Measurements from ENCODE around the gene NUMA1.

The NUMA1 gene

DNA sequence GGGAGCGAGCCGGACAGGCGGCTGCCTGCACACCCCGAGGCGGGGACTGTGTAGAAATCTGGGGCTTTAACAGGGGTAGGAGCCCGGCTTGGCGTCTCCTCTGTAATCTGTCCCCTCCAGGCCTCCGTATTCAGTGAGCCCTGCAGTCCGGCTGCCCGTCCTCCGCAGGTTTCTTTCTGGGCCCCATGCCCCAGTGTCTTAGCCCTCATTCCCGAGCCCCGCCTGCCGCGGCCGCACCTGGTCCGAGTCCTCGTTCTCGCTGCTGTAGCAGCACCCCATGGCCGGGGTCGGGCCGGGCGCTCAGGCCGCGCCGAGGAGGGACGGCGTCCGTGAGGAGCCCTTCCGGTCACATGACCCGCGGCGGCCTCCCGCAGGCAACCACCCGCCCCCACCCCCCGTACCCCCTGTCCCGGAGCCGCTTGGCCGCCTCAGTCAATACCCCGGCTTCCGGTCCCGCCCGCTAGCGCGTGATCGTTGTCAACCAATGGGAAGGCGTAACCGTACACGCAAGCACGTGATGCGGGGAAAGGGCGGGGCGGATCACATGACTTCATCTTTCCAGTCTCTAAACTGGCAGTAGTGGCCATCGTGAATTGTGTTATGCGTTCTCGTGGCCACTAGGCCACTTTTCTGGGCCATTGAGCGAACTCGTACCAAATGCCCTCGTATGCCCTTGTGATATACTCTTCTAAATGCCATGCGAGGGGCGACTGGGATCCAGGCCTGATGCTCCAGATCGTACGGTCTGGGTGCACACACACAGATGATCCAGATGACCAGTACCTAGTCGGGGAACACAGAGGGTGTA lies 22.8 kb upstream of the NUMA1 start, which contains the start of gene LAMTOR1:
Gene LAMTOR1 (minus strand): TSS at position 352 of the 808 bp plus-strand sequence. CDS start 73 bp downstream, at position 279.
- in situ Hi-C loops (cut with MboI; ENCODE audit: low pct_unique_long_range_greater_than_20kb, low sequenced_read_pairs), result no loop called here
- peak; percentile 98 for DNase-seq

DNA sequence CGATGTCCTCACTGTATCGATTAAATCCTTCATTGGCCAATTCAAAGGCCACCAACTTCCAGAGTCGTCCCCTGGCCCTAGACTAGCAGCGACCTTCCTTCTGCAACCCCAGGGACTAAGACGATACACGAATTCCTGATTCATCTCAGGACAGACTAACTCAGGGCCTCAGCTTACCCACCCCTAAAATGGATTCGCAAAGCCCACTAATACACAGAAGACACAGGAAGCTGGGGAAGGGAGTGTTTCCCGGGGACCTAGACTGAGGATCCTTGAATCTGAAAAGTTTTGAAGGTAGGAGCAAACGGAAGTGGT lies 22.2 kb upstream of the NUMA1 start:
- in situ Hi-C loops (cut with MboI; ENCODE audit: low pct_unique_long_range_greater_than_20kb, low sequenced_read_pairs), result no loop called here
- DNase-seq, result no peak

DNA sequence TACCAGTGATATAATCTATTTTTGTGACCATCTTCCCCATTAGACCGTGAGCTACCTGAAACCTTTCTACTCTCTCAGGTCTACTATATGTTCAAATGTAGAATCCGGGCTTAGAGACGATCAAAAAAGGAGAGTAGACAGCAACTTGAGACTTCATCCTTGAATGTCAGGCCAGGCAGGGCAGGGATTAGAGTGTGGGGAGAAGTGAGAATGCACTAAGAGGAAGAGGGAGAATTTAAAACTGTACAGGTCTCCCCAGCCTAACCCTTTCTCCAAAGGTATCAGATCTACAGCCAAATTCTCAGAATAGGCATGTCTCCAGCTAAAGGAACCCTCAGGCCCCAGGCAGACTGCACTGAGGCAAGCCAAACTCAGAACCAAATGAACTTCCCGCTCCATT lies 21.8 kb upstream of the NUMA1 start:
- peak; percentile 16 for DNase-seq
- in situ Hi-C loops (cut with MboI; ENCODE audit: low pct_unique_long_range_greater_than_20kb, low sequenced_read_pairs), result no loop called here

DNA sequence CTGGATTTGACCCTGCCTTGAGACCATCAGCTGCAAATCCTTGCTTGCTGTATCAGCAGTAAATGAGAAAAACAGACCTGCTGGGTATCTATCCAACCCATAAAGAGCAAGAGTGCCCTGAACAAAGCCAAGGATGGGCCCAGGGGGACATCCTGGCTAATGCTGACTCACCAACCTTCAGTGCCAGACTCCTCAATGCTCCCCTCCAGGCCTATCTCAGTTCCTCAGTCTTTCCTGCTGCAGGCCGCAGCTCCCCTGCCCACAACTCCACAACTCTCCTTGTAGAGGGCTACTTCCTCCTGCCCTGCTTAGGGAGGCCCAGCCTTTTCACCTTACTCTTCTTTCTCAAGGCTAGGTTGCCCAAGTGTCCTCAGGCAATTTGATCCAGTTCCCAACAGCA lies 20.1 kb upstream of the NUMA1 start:
- DNase-seq, result peak; percentile 91
- in situ Hi-C loops (cut with MboI; ENCODE audit: low pct_unique_long_range_greater_than_20kb, low sequenced_read_pairs), result no loop called here

DNA sequence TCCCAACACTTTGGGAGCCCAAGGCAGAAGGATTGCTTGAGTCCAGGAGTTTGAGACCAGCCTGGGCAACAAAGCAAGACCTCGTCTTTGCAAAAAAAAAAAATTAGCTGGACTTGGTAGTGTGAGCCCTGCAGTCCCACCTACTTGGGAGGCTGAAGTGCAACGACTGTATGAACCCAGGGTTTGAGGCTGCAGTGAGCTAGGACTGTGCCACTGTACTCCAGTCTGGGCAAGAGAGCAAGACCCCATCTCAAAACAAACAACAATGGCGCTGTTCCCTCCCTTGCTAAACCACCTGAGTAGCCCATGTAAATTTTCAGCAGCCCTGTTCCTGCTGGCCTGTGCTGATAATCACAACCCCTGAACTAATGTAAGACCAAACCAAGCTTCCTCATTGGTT lies 19.7 kb upstream of the NUMA1 start:
- in situ Hi-C loops (cut with MboI; ENCODE audit: low pct_unique_long_range_greater_than_20kb, low sequenced_read_pairs), result no loop called here

DNA sequence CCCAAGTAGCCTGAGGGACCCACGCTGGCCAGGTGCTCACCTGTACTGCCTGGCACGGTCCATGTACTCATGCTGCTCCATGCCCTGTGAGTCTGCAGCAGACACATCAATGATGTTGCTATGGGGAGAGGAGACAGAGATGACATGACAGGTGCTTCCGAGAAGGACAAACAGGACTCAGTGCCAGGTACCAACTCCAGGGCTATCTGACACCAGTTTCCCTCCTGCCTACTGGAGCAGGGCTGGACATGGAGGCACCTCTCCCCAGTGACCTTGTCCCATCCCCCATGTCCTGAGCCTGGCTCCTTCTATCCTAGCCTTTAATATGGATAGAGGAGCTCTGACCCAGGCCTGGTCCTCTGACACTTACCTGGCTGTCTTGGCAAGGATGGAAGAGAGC lies 18.4 kb upstream of the NUMA1 start:
- DNase-seq, result no peak
- in situ Hi-C loops (cut with MboI; ENCODE audit: low pct_unique_long_range_greater_than_20kb, low sequenced_read_pairs), result loop anchor here (10.0 kb wide), 1 partner anchor 74 kb away; no protein-coding TSS in a partner anchor

More for the DNA sequence above, 19.7 kb upstream of the NUMA1 start:
- no peak for DNase-seq

DNA sequence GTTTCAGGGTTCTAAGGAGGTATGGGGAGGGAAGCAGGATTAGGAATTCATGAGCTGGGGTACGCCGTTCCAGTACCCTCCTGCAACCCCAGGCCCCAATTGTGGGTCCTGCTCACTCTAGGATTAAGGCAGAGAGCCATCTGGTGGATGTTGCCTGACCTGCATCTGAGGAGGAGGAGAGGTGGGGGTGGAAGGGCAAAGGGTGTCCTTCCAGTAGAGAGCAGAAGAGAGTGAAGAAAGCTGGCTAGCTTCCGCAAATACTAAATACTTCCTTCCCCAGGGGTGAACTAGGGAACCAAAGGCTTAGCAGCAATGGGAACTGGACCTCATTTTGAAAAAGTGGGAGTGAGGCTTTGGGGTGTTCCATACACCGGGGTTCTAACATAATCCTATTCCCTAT lies 10.9 kb upstream of the NUMA1 start:
- in situ Hi-C loops (cut with MboI; ENCODE audit: low pct_unique_long_range_greater_than_20kb, low sequenced_read_pairs), result loop anchor here (10.0 kb wide), 1 partner anchor 66 kb away; no protein-coding TSS in a partner anchor

DNA sequence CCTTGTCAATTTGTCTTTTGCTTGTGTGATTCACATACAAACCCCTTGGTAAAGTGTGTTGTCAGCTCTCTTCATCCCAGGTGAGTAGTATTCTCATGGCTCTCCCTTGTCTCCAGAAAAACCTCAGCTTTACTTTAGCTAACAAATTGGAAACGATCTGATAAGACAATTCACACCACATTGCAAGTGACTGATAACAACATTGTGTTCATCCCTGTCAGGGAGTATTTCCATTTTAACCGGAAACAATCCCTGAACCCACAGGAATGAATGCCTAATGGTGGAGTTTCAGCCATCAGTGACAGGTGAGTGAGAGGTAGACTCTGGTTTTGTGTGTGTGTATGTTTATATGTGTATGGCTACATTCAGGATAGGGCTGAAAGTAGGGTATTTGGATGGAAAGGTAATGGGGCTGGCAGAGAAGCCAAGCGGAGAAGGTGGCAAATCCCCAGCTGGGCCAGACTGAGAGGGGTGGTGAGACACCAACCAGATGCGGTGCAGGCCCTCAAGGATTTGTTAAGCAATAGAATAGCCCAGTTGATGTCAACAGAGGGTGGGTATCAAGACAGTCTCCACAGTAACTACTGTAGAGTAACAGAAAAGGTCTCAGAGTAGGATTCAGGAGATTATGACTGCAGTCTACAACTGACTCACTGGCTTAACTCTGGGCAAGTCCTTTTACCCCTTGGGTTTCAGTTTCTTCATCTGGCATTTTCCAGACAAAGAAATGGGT lies 7.9 kb upstream of the NUMA1 start:
- in situ Hi-C loops (cut with MboI; ENCODE audit: low pct_unique_long_range_greater_than_20kb, low sequenced_read_pairs), result no loop called here
- no peak for DNase-seq

More for the DNA sequence above, 10.9 kb upstream of the NUMA1 start:
- peak; percentile 93 for DNase-seq

DNA sequence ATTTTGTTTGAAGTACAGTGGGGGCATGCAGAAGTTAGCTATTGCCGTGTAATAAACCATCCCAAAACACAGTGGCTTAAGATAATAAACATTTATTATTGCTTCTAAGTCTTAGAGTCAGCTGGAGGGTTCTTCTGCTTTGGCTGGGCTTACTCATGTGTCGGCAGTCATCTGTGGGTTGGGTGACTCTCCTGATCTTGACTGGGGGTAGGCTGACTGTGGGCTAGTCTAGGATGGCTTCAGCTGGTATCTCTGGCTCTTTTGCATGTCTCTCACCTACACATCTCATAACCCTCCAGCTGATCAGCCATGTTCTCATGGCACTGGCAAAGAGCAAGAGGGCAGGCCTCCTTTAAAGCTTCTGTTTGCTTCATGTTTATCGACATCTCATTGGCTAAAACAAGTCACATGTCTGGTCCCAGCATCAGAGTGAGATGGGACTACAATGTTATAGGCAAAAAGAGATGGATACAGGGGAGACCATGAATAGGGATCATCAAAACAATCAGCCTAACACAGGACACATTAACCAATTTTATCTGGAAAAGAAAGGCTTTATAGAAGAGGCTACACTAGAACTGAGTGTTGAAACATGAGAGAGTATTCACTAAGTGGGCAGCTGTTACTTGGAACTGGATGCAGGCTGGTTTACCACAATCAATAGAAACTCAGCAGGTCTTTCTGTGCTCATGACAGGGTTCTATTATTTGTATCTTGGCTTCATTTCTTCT lies 5.4 kb upstream of the NUMA1 start:
- DNase-seq, result no peak
- in situ Hi-C loops (cut with MboI; ENCODE audit: low pct_unique_long_range_greater_than_20kb, low sequenced_read_pairs), result no loop called here

DNA sequence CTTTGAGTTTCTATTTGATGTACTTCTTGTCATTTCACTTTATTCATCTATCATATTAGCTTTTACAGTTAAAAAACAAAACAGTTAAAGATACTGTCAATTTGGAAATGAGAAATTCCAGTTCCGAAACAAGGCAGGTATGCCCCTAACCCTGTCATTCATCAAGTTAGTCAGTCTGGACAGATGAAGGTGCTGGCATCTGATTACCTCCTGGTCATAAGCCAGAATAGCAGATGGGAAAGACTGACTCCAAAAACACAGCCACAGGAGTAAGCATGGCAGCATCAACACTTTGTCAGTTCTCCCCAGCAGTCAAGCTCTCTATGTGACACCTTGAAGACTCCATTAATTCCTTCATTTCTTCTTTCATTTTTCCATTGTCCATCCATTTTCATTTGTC lies 4.6 kb upstream of the NUMA1 start:
- DNase-seq, result no peak
- in situ Hi-C loops (cut with MboI; ENCODE audit: low pct_unique_long_range_greater_than_20kb, low sequenced_read_pairs), result no loop called here

DNA sequence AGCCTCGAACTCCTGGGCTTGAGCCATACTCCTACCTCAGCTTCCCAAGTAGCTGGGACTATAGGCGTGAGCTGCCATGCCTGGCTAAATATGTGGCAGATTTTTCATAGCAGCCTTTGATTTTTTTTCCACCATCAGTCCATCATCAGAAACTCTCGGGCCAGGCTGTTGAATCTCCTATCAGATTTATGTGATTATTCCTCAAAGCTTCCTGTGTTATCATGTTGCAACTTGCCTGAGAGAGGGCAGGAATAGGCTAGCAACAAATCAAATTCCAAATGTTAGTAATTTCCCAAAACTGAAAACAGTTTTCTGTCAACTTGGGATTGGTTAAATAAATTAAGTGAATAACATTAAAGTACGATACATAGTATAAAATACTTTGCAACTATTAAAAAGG lies 3.7 kb upstream of the NUMA1 start:
- DNase-seq, result no peak

DNA sequence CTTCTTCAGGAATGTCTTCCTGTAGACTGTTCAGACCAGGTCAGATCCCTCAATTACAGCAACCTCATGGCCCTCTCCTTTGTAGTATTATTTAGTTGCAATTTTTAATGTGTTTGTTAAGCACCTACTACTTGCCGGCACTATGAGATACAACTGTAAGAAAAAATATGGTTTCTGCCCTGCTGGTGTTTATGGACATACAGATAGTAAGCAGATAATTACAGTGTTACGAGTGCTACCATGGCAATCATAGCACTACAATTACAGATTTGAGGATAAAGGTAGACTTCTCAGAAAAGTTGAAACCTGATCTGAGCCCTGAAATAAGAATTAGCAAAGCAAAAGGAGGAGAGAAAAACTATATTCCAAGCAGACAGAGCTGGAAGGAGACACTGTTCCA lies 3.1 kb upstream of the NUMA1 start:
- in situ Hi-C loops (cut with MboI; ENCODE audit: low pct_unique_long_range_greater_than_20kb, low sequenced_read_pairs), result no loop called here
- no peak for DNase-seq

More for the DNA sequence above, 3.7 kb upstream of the NUMA1 start:
- in situ Hi-C loops (cut with MboI; ENCODE audit: low pct_unique_long_range_greater_than_20kb, low sequenced_read_pairs), result no loop called here

DNA sequence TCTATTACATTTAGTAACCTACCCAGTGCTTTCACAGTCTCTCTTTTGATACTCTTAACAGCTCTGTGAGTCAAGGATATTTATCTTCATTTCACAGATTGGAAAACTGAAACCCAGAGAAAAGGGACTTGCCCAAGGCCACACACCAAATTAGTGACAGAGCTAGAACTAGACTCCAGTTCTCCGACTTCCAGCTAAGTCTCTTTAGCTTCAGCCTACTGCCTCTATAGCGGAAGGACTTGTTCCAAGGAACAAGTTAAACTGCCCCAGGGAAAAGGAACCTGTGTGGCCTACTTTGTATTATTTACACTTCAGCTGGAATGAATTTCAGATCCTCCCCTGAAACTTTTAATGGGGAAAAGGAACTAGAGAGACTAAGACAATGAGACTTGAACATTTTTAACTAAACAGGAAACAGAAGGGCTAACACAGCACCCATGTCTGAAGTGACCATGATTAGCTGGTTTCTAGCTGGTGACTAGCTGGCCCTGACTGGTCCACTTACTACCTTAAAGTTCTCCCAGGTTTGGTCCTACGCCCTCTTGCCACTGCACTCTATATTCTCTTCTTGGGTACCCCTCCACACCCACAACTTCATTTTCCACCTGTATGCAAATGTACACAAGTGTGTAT lies 1.6 kb upstream of the NUMA1 start:
- peak; percentile 18 for DNase-seq
- in situ Hi-C loops (cut with MboI; ENCODE audit: low pct_unique_long_range_greater_than_20kb, low sequenced_read_pairs), result no loop called here

DNA sequence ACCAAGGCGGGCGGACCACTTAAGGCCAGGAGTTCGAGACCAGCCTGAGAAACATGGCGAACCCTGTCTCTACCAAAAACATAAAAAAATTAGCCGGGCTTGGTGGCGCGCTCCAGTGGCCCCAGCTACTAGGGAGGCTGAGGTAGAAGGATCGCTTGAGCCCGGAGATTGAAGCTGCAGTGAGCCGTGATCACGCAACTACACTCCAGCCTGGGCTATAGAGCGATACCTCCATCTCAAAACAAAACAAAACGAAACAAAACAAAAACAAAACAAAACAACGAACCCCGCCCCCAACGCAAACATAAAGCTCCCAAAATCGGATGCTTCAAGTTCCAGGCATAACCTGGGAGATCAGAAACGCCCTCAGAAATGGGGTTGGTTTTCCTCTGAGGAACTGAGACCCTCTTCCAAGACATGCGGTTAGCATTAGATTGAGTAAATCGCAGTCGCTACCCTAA lies 872 bp upstream of the NUMA1 start:
- in situ Hi-C loops (cut with MboI; ENCODE audit: low pct_unique_long_range_greater_than_20kb, low sequenced_read_pairs), result no loop called here
- no peak for DNase-seq

DNA sequence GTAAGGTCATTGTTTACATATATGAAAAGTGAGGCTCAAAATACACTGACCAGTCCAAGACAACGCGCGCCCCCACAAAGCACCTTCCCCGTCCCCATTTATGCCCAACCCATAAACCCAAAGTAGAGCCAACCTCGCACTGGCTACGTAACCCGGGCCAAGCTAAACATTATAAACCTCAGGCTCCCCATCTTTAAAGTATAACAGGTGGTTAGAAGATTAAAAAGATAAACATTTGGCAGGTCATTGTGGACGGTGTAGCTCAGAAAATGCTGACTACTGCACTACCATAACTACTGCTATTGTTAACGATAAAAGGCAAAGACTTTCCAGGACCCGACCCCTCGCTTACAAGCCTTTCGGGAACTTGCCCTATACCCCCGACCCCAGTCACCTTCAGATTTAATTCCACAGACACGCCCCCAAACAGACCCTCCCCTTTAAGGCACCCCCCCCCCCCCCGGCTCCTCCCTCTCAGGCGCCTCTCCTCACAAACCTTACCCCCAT lies 470 bp downstream of the NUMA1 start:
- DNase-seq, result no peak
- in situ Hi-C loops (cut with MboI; ENCODE audit: low pct_unique_long_range_greater_than_20kb, low sequenced_read_pairs), result no loop called here

DNA sequence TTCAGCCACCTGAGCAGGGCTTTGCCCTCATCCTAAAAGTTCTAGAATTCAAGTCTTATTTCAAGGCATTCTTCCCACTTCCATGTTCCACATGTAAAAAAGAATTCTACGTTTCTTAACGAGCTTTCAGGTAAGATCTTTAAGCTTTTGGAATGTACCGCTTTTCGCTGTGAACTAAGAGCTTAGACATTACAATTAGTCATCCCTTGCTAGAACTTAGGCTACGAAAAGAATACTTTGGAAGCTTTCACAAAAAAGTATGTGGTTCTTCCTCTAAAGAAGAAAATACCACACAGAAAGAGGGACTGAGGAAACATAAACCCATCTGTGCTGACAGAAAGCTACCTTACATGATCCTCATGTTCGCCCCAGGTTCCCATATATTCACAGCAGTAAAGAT lies 1.9 kb downstream of the NUMA1 start:
- in situ Hi-C loops (cut with MboI; ENCODE audit: low pct_unique_long_range_greater_than_20kb, low sequenced_read_pairs), result no loop called here
- no peak for DNase-seq

DNA sequence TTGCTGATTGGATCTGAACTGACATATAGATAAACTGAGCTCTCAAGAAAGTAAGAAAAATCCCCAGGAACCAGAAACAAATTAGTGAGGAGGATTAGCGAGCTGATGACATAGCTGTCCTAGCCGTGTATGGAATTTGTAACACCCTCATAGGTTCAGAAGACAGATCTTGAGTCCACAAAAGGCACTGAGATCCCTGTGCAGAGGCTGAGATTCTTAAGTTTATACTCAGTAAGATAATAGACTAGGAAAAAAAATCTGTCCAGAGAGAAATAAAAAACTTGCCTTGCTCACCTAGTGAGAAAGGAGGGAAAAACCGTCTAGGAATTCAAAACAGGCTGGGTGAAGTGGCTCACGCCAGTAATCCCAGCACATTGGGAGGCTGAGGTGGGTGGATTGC lies 4.6 kb downstream of the NUMA1 start:
- no peak for DNase-seq
- in situ Hi-C loops (cut with MboI; ENCODE audit: low pct_unique_long_range_greater_than_20kb, low sequenced_read_pairs), result no loop called here

DNA sequence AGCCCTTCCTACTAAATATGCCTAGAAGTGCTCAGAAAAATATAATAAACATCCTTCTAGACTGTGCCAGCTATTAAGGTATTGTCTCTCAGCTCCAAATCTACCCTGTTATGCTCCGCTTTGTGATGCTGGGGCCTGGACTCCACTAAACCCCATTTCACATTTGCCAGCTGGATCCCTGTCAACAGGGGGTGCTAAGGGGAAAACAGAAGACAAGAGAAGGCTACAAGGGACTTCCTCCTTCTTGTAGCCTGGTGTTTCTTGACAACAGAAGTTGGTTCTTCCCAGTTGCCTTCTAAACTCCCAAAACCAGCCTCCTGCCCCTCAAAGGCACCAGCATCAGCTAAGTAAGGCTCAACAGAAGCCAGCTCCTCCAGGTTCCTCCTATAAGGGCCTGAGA lies 5.2 kb downstream of the NUMA1 start:
- peak; percentile 69 for DNase-seq
- in situ Hi-C loops (cut with MboI; ENCODE audit: low pct_unique_long_range_greater_than_20kb, low sequenced_read_pairs), result no loop called here

DNA sequence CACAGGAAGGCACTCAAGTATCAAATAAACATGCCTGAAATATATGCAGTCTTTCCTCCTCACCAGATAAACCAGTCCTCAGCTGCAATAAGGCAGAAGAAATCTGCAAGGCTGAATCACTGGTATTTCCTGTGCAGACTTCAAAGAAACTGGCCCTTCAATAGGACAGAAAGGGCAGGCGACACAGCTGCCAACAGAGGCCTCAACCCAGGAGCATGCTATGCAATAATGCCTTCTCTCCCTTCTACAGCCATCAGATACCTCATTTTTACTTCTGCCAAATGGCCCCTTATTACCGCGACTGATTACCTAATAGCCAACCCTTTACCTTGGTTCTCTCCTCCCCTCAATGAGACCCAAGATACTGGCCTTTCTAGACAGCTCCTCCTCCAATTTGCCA lies 8.0 kb downstream of the NUMA1 start:
- in situ Hi-C loops (cut with MboI; ENCODE audit: low pct_unique_long_range_greater_than_20kb, low sequenced_read_pairs), result no loop called here

More for the DNA sequence above, 8.0 kb downstream of the NUMA1 start:
- DNase-seq, result no peak
